ENCODE data around the gene FCHSD2. TPM values are rescaled to one million over a fixed set of nuclear protein-coding genes. Genes with fewer than 3 reads are reported as not detected.

The FCHSD2 gene
- total and polyA plus RNA-seq, 2 donors (not counting 3 experiments of a cell fraction or from before 2014, with no cell fraction given): 20.8 to 56.9 TPM

DNA sequence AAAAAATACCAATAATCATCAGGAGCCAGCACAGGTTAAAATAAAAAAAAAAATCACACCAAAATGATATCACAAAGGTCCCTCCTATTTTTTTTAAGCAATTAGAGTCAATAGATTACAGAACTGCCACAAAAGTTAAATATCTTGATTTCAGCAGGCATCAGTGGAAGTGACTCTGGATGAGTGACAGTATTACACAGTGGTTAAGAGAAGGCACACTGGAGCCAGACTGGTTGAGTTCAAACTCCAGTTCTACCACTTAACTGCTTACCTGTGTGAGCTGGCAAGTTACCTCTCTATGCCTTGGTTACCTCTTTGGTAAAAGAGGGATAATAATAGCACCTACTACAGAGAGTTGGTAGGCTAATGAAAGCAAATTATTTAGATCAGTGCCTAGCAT lies 179.4 kb downstream of the FCHSD2 start:
- dilution Hi-C loops (cut with MboI; ENCODE audit: extremely low pct_ligation_motif_present, low sequenced_read_pairs) (no loop called here), intact Hi-C loops (cut with micrococcal nuclease) (no loop called here)
- Histone ChIP-seq H3K9me1 (replicated peaks; ENCODE audit: control insufficient read depth, extremely low read depth, insufficient read depth, low read length) (no peaks in the 10 kb centered on the region), H3K36me3 (ENCODE audit: control insufficient read depth in 2 of 2, extremely low read depth in 1 of 2, insufficient read depth in 2 of 2, low read length in 2 of 2) (peaks cover 0 to 3% of the 10 kb centered on the region in 2 experiments), H3K4me1 (ENCODE audit: control insufficient read depth, extremely low read depth, insufficient read depth, low read length) (peaks cover 18% of the 10 kb centered on the region), H3K27ac (ENCODE audit: insufficient read depth, low read depth, low read length) (no peak overlapping the region), H4K20me1 (replicated peaks; ENCODE audit: control insufficient read depth, extremely low read depth, insufficient read depth, low read length) (no peaks in the 10 kb centered on the region), H3K4me3 (replicated peaks in 1 of 3; ENCODE audit: insufficient read depth in 1 of 3, low read depth in 1 of 3, low read length in 3 of 3) (no peak overlapping the region), H3K9ac (replicated peaks; ENCODE audit: extremely low read depth, insufficient read depth, low read length) (no peak overlapping the region), H3K79me2 (ENCODE audit: control insufficient read depth, insufficient read depth, low read length) (no peaks in the 10 kb centered on the region), H3K27me3 (ENCODE audit: control insufficient read depth in 2 of 2, insufficient read depth in 2 of 2, low read length in 2 of 2) (no peaks in the 10 kb centered on the region), H3K4me2 (ENCODE audit: insufficient read depth, low read length) (no peak overlapping the region), H2AFZ (ENCODE audit: low read depth, low read length) (no peak overlapping the region), H3K9me3 (replicated peaks; ENCODE audit: control insufficient read depth, insufficient read depth, low read length) (no peaks in the 10 kb centered on the region)
- ChIA-PET POLR2A (interaction anchor here (0.7 kb wide), 1 partner anchor 19 kb away, joined by 4 read pairs; no protein-coding TSS in a partner anchor), CTCF (interaction anchor here (0.6 to 1.0 kb wide), 2 partner anchors 38 to 180 kb away, joined by 3 read pairs; partner anchors contain the start of gene FCHSD2)
- BruUV-seq (replicated peaks): no TSS peak
- DNase-seq (ENCODE audit: low read depth, low spot score) (no peak), FAIRE-seq (no peak)
- TF ChIP-seq MYC (IDR thresholded peaks at IDR 0.05; ENCODE audit: low read depth, low read length) (no peak), FOS (IDR thresholded peaks at IDR 0.05; ENCODE audit: borderline replicate concordance, insufficient read depth, low read length) (no peak), GATA2 (IDR thresholded peaks at IDR 0.05; ENCODE audit: insufficient read depth, insufficient read length, low read depth, low read length) (no peak), JUN (IDR thresholded peaks at IDR 0.05; ENCODE audit: borderline replicate concordance, insufficient read depth, insufficient read length, low read depth) (no peak), POLR2A (IDR thresholded peaks at IDR 0.05; ENCODE audit: low read depth, low read length) (no peak), POLR2AphosphoS5 (IDR thresholded peaks at IDR 0.05; ENCODE audit: insufficient read depth, low read depth, low read length) (no peak), EZH2 (IDR thresholded peaks at IDR 0.05; ENCODE audit: borderline replicate concordance, low read depth, low read length, severe bottlenecking) (no peak)
- TF ChIP-seq, protein P1, sequence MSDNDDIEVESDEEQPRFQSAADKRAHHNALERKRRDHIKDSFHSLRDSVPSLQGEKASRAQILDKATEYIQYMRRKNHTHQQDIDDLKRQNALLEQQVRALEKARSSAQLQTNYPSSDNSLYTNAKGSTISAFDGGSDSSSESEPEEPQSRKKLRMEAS (IDR thresholded peaks at IDR 0.05; ENCODE audit: insufficient read depth, insufficient read length): no peak
- TF ChIP-seq, protein P2, sequence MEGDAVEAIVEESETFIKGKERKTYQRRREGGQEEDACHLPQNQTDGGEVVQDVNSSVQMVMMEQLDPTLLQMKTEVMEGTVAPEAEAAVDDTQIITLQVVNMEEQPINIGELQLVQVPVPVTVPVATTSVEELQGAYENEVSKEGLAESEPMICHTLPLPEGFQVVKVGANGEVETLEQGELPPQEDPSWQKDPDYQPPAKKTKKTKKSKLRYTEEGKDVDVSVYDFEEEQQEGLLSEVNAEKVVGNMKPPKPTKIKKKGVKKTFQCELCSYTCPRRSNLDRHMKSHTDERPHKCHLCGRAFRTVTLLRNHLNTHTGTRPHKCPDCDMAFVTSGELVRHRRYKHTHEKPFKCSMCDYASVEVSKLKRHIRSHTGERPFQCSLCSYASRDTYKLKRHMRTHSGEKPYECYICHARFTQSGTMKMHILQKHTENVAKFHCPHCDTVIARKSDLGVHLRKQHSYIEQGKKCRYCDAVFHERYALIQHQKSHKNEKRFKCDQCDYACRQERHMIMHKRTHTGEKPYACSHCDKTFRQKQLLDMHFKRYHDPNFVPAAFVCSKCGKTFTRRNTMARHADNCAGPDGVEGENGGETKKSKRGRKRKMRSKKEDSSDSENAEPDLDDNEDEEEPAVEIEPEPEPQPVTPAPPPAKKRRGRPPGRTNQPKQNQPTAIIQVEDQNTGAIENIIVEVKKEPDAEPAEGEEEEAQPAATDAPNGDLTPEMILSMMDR (IDR thresholded peaks at IDR 0.05; ENCODE audit: extremely low read depth in 1 of 2, insufficient read depth in 1 of 2, low read depth in 1 of 2, low read length in 2 of 2): no peak

Measured in endothelial cell of umbilical vein (primary cell).